Stimulated activated CD4-positive, alpha-beta T cell treated with anti-CD3 and anti-CD28 coated beads, Interleukin-1b, Interleukin-23, amount 100 ng/mL, for 1 hour (primary cell): ENCODE data around the gene NCAM1.
A peak's percentile ranks its signal among the peaks of the same experiment; 100 is the strongest.
"Not testable (repeated sequence)": the region's sequence is repeated elsewhere in the genome, so short reads cannot be mapped to it uniquely, and the experiment has no call there.

Experiments
- DNase-seq, 2 donors: peaks; one replicate each; pipeline ENCODE4 v3.0.0-alpha.2; 2020; ENCODE audit warnings: low read depth in 2 of 2

Gene NCAM1

GRCh38 chr11:113275602-113276001 is 314.4 kb downstream of the NCAM1 start:
- no peak for DNase-seq

- no peak for DNase-seq
Observed at GRCh38 chr11:113276466-113276865, 315.2 kb downstream of the NCAM1 start.

GRCh38 chr11:113277907-113278306 is 316.7 kb downstream of the NCAM1 start:
- DNase-seq, result no peak

- no peak for DNase-seq
Observed at GRCh38 chr11:113278481-113278880, 317.3 kb downstream of the NCAM1 start.

GRCh38 chr11:113278925-113279324 is 317.7 kb downstream of the NCAM1 start:
- DNase-seq, result no peak

GRCh38 chr11:113279591-113279990 is 318.4 kb downstream of the NCAM1 start:
- no peak for DNase-seq

- DNase-seq, result no peak
Observed at GRCh38 chr11:113281052-113281725, 320.0 kb downstream of the NCAM1 start.

- no peak for DNase-seq
Observed at GRCh38 chr11:113282898-113283437, 321.7 kb downstream of the NCAM1 start.

- DNase-seq, result no peak
Observed at GRCh38 chr11:113283881-113284280, 322.7 kb downstream of the NCAM1 start.

GRCh38 chr11:113286009-113286408 is 324.8 kb downstream of the NCAM1 start:
- no peak for DNase-seq

- no peak for DNase-seq
Observed at GRCh38 chr11:113286509-113287497, 325.6 kb downstream of the NCAM1 start.

GRCh38 chr11:113287801-113288200 is 326.6 kb downstream of the NCAM1 start:
- DNase-seq, result no peak

GRCh38 chr11:113288286-113288863 is 327.2 kb downstream of the NCAM1 start:
- DNase-seq, result no peak

GRCh38 chr11:113289431-113290187 is 328.4 kb downstream of the NCAM1 start:
- peak; percentile 10 to 48 for DNase-seq

- no peak for DNase-seq
Observed at GRCh38 chr11:113293936-113294335, 332.7 kb downstream of the NCAM1 start.

- no peak for DNase-seq
Observed at GRCh38 chr11:113295993-113296392, 334.8 kb downstream of the NCAM1 start.

- DNase-seq, result no peak
Observed at GRCh38 chr11:113296447-113297205, 335.4 kb downstream of the NCAM1 start.

- not testable (repeated sequence) for DNase-seq
Observed at GRCh38 chr11:113298496-113298895, 337.3 kb downstream of the NCAM1 start.

- DNase-seq, result no peak
Observed at GRCh38 chr11:113304916-113305315, 343.7 kb downstream of the NCAM1 start.

- peak; percentile 34 to 36 for DNase-seq
Observed at GRCh38 chr11:113305440-113306336, 344.5 kb downstream of the NCAM1 start.
